HCEC 1CT (cell line): ENCODE results near the gene FILIP1L.

Experiments used
- DNase-seq: peaks from one replicate; pipeline ENCODE4 v3.0.0-alpha.2; 2017

The FILIP1L gene

DNA sequence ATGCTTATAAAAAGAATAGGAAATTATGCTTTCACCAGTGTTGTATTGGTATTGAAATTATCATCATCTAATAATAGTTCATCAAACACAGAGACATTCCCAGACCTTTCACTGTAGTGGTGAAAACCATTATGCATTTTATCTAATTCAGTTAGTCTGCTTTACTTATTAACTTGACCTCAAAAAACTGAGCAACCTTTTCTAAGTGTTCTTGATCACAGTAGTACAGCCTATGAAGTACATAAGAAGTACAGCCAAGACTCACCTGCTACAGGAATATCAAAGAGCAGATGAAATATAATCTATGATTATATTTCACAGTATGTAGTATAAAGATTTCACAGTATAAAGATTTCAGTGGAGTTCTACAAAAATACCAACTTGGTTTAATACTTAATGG, 75.2 kb downstream of the FILIP1L start:
- no peak for DNase-seq

DNA sequence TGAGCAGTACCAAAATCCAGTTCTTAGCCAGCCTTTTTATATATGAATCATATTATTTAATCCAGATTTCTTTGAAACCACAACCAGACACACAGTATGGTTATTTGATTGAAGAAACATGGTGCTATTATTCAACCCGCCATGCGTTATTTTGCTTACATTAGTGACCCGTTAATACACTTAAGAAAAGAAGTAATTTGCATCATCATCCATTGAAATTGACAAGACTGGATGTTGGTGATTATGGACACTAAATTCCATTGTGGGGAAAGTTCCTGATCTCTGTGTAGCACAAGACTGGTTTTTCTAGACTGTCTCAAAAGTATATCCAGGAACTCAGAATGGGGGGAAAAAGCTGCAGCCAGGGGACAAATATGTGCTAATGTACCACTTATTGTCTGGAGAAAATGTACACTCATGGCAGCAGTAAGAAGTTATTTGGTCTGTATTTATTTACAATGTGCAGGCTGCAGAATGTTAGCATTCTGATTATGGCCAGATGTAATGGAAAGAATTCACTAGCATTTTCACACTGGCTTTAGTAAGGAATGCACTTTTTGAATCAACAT, 80.3 kb downstream of the FILIP1L start:
- DNase-seq: no peak

DNA sequence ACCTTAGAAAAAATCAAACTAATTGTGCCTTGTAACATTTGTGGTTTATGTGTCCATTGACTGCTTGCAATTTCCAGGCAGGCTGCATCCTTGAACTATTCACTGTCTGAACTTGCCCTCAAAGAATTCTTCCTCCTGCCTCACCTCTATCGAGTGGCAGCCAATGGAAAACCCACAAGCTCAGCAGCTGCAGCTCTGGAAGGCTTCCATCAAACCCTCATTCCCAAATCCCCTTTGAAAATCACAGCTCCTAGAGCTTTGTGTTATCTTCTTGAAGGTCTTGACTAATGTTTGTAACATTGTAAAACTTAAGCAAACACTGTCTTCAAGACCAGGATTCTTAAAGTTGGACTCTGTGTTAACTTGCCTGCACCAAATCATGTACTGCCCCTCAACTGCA, 81.1 kb downstream of the FILIP1L start:
- no peak for DNase-seq

DNA sequence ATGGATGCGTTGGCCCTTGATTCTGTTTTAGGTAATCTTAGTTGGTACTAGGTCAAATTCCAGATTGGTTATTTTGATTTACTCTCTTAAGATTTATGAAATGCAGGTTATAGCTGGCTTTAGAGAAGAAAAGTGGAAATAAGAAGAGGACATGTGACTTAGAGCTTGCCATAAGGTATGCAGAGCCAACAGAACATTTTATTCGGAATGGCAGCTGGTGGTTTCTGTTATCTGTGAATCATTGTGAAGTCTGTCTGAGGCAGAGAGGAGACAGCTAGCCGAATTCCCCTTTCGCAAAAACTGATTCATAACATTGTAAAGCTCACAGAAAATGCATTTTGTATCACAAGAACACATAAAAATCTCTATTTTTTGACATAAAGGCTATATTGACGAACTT, 82.1 kb downstream of the FILIP1L start:
- peak; percentile 66 for DNase-seq

DNA sequence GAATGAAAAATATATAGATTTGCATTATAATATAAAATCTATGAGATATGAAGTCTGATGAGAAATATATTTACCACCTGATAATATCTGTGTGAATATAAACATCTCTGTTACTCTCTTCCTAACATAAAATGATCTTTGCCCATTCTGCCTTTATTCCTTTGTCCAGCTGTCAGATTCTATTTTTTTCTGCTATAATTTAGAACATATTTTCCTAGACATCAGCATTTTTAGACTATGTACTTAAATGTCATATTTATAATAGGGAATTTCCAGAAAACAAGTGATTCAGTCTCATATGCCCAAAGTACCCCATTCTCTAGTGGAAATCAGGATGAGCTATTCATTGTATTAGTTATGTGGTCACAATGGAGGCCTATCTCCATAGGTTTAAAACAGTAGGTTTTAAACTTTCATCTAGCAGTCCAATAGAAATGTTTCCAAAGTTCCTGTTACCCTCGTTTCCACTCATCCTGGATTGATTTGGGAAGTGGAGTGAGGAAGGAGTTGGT, 83.3 kb downstream of the FILIP1L start:
- no peak for DNase-seq

DNA sequence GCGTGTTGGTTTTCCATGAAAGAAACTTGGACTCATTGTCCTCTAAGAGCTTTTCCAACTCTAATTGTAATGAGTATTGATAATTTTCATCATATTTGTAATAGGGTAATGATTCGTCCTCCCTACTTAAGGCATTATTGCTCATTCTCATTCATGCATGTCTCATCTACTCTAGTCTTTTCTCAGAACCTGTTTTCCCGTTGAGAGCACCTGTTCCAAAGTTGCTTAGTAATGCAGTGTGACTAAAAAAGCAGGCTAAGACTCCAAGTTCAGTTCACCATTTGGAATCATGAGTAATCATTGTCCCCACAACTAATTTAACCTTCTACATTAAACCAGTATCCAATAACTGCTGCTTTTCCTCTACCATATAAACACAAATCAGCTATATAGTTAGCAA, 84.0 kb downstream of the FILIP1L start:
- no peak for DNase-seq

DNA sequence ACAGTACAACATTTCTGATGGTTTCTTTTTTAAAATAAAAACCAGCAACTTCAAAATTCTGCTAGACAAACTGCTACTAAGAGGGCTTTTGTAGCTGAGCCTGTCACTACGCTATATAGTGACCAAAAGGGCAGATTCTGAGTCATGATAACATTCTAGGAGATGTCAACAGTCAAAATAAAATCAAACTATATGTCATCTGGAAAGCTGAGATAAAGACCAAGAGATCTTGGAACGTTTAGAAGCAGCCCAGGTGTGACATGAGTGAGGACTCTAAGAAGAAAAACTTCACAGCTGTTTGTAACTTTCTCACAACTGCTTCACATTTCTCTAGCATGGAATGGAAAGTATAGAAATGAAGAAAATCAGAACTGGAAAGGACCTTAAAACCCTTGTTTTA, 84.6 kb downstream of the FILIP1L start:
- no peak for DNase-seq

DNA sequence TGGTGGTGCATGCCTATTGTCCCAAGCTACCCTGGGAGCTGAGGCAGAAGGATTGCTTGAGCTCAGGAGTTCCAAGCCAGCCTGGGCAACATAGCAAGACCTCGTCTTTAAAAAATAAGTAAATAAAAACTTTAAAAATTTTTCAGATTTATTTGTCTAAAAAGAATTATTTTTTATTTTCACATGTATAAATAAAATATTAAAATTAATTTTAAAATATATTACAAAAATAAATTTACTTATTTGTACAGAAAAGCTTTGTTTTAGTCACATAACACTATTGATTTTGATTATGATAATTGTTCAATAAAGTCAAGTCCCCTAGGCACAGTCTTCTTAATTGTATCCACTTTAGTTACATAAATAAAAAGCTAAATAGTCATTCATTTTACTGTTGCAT, 85.2 kb downstream of the FILIP1L start:
- no peak for DNase-seq

DNA sequence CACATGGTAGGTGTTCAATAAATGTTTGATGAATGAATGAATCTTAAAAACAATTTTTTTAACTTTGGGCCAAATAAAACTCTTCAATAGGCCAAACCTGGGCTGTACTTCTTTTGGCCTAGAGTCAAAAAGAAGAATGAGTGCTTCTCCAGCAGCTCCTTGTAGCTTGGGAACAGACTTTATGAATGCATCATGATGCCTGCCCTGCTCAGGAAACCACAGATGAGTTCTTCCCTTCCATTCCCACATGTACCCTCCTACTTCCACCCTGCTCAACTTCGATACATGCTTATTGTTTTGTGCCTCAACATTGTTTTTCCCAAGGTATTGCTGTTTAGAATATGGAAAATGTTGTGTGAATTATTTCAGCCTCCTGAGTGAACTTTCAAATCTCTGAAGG, 87.0 kb downstream of the FILIP1L start:
- DNase-seq: no peak

DNA sequence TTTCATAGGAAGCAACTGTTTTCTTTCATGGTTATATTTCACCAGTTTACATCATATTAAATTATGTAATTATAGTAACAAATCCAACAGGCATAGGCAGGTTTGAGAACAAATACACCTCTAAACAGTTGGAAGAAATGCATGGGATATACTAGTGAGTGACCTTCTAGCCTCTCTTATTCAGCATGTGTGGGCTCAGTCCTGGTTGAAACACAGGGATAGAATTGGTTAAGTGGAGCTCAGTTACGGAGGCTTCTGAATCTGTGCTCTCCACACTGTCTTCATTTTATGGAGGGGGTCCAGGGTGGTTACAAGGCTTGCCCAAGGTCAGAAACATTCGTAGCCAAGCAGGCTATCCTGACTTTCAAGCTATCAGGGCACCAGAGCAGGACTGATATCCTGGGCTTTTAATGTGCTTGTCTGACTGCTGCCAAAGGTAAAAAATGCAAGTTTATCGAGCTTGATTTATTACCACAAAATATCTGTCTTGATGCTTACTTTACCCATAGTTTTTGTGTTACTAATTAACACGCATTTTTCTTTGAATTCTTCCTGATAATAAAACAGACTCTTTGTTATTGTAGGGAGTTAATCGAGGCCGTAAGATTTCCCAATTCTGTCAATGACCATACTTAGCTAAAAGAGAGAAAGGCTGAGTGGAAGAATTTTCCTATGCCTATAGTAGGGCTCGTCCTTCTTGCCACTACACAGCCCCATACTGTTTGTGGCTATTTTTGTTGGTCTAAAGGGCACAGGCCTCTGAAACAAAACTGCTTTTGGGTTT, 89.6 kb downstream of the FILIP1L start:
- no peak for DNase-seq

DNA sequence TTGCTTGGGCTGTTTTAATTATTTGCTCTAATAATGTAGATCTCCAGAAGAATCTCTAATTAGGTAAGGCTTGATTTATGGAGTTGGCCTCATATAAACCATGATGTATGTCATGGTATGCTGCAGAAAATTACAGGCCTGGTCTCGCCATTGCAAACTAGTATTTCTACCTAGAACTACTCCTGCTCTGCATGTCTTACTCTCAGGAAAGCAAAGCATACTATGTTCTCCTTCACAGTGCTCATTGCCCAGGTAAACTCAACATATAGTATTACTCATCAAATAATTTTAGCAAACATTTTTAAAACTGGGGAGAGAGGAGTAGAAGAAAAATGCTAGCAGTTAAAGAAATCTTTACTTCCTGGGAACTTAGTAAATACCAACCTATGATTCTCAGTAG, 90.7 kb downstream of the FILIP1L start:
- DNase-seq: no peak

DNA sequence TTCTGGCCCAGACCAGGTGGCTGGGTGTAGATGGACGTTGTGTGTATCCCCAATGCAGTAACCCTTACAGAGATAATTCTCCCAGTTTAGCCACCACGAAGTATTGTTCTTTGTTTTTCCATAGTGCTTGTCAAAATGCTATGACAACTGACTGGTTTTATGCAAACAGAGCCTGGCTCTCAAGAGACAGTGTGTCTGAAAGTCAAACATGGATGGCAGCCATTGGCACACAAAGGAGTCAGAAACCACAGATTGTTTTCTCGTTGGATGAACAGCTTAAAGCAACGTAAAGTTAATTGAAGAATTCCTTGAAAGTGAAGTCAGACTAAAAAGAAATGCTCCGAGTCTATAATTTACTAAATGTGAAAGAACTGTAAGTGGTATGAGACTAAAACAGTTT, 91.2 kb downstream of the FILIP1L start:
- no peak for DNase-seq

DNA sequence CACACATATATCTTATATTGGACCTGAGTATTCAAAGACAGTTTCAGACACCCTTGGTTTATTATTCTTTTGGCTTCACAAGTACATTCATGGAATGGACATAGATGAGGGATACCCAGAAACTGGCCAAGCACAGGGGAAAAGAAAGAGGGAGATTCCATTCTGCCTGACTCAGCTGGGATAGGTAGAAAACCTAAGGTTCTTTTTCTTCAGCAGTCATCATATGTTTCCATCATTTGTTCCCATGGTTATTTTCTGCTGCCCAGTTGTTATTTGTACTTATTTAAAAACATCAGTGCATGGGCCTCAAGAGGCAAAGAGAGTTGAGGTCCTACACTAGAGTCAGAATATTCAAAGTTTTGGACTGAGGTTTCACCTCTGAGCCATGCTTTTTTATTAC, 91.8 kb downstream of the FILIP1L start:
- DNase-seq: no peak

DNA sequence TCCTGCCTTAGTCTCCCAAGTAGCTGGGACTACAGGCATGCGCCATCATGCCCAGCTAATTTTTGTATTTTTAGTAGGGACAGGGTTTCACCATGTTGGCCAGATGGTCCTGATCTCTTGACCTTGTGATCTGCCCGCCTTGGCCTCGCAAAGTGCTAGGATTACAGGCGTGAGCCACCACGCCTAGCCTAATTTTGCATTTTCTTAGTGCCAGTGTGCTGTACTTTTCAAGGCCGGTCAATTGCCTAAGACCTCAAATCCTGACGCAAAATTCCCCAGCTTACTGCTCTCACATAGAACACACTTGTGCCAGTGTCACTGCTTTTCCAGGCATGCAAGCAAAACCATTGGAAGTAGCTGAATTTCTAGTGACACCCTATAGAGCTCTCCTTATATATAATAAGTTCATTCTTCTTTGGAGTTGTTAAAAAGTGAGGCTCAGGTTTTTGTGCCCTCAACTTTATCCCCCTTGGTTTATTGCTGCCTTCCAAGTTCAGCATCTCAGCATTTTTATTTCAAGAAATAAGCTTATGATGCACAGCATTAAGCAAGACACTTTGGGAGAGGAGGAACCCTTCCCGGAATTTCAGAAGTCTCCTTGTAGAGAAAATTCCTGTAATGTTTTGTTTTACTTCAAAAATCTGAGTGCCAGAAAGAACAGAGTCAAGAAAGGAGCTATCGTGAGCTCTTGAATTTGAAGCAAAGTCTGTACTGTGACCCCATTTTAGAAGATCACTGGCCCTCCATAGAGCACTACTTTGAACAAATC, 93.2 kb downstream of the FILIP1L start:
- DNase-seq: no peak

DNA sequence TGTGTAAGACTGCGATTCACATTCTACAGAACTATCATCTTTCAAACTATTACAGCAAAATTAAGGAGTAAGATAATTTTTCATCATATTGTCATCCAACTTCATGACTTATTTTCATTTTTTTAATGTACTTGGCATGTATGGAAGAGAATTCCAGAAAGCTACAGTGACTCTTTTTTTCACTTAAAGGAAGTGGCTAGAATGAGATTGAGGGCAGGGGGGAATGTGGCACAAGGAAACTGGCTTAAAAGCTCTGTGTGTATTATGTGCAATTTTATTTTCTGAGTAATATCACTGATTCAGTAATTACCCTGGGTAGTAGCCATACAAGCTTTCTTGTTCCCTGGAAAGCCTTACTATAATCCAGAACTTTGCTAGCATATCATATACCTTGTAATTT, 94.6 kb downstream of the FILIP1L start:
- no peak for DNase-seq

DNA sequence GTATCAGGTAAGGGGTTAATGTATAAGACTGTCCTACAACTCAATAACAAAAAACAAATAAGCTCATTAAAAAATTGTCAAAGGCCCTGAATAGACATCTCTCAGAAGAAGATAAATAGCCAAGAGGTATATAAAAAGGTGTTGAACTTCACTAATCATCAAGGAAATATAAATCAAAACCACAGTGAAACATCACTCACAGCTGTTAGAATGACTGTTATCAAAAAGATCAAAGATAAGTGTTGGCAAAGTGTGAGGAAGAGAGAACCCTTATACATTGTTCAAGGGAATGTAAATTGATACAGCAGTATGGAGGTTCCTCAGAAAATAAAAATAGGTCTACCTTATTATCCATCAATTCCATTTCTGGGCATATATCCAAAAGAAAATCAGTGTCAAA, 95.5 kb downstream of the FILIP1L start:
- DNase-seq: no peak

DNA sequence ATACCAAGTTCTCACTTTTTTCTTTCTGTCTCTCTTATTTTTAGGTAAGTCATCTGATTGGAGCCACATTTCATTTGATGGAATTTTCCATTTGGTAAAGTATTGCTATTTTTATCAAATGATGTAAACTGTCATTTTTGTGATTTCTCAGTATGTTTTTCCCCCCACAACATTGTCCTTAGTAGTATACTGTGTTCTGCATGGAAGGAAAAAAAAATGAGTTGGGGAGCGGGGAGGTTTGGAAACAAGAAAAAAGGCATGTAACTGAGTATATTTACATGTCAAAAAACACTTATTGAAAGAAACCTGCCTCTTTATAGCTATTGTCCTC, 104.2 kb downstream of the FILIP1L start:
- no peak for DNase-seq

DNA sequence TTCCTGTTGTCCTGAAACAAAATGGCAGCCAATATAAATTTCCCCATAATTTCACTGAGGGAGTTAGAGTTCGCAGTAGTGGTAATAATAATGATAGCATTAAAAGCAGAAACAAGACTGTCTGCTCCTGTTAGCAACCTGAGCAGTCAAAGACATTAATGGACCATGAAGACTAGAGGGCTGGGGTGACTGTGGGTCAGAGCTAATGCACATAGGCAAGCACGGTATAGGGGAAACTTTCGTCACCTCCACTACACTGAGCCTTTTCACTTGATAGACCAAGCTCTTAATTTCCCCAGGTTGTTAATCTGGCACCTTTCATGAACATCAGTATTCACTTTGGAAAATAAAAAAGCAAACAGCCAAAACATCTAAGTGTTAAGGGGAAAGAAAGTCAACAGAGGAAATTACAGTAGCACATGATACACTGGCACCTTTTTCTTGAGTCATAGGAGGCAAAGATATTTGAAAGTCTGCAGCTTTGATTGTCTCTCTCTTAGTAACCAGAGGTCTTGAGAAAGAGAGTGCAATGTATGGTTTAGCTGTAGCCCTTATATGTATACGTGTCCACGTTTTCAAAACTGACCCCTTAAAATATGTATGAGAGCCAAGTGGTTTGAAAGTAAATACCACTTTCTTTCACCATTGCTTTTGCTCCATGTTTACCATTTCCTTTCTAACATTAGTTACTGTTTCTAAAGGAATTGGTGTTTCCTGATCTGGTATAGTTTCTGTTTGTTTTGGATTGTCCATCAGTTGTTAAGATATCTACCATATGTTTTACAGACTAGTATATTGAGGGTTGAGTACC, 104.8 kb downstream of the FILIP1L start:
- no peak for DNase-seq

DNA sequence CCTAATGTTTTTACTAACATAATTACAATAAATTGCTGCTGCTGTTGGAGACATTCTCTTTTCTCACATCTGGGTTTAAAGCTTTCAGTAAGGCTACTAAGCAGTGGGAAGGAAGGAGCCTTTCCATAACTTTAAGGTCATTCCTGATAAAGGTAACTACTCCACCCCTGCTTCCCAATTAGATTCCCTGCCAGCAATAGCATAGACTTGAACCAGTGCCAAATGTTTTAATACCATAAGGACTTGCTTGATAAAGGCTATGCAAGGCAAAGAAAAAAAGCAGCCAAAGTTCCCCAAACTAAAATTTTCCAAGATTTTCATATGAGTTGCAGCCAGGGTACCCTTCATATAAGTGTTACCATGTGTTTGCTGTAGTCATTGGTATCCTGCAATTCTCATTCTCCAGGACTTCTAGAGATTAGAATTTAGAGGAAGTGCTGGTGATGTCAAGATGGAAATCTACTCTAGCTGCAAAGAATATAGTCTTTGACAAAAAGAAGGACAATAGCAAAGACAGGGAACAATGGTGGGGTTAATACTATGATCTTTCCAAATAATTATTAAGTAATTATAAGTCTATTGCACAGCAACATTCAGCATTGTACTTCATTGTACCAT, 106.1 kb downstream of the FILIP1L start:
- no peak for DNase-seq

DNA sequence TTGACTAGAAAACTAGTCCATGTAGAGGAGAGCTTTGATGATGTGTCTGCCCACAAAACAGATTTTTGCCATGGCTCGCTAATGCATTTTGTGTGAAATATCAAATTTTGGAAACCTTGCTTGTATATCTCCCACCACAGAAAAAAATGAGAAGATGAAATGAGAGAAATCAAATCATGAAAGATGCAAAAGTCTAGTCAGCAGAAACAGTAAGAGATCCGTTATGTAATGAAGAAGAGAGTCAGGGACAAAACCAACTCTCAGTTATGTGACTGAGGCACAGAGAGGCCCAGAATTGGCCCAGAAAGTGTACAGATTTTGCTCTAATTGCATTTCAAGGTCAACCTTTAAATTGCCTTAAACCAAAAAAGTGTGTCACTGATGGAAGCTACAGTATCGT, 107.0 kb downstream of the FILIP1L start:
- no peak for DNase-seq

DNA sequence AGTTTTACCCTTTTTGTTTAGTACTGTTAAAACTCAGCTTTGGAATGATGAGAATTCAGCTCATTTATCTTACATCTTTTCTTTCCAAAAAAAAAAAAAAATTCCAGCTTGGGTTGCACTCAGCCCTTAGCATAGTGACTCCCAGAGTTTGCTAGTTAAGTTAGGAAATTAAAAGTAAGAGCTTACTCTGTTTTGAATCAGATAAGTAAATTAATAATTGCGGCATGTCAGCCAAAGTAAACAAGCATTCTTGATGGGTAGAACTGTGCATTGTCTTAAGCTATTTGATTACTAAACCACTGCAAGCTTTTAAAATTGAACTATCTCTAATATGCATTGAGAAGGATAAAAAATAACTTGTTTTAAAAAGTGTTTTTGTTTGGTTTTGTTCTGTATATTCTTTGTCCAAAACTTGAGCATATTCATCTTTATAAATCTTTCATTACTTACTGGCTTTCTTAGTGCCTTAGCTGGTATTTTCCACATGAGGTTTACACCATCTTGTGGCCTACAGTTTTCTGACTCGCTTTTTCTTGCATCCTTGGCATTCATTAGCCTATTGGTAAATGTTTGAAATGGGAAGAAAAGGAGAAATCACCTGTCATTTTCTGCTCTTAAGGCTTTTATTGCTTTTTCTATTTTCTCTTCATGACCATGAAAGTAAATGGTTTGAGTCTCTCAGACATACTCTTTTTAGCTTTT, 107.6 kb downstream of the FILIP1L start:
- DNase-seq: peak; percentile 42
